HepG2 (cell line): ENCODE measurements around the gene SPATA25. TPM values are rescaled to one million over a fixed set of nuclear protein-coding genes. Genes with fewer than 3 reads are reported as not detected.

Experiments
- ASH2L ChIP-seq: fragments of 300-600, 200-600 bp; sonication (generic); IDR thresholded peaks from 2 replicates; pipeline ENCODE4 v1.7.0; 2017; ENCODE audit warnings: low read depth, mild to moderate bottlenecking, moderate library complexity, mixed read lengths, low read length; ENCODE audit not compliant: insufficient read length
- ATF1 ChIP-seq: IDR thresholded peaks from 2 replicates; pipeline ENCODE4 v1.6.1; 2016; ENCODE audit warnings: mild to moderate bottlenecking, control low read depth
- ATM ChIP-seq: fragments of 450-650 bp; IDR thresholded peaks from 2 replicates; pipeline ENCODE4 v1.7.1; 2017; ENCODE audit warnings: mild to moderate bottlenecking, borderline replicate concordance
- EHMT2 ChIP-seq: fragments of 200-600 bp; sonication (generic); IDR thresholded peaks from 2 replicates; pipeline ENCODE4 v1.7.0; 2017; ENCODE audit warnings: antibody characterized with exemption, low read depth, low read length, borderline replicate concordance
- KAT8 ChIP-seq: IDR thresholded peaks from 2 replicates; pipeline ENCODE4 v1.6.1; 2016; ENCODE audit warnings: missing genetic modification reagents, missing compliant biosample characterization
- NCOA1 ChIP-seq: sonication (generic); formaldehyde crosslinking; IDR thresholded peaks from 2 replicates; pipeline ENCODE4 v1.9.0; 2021; ENCODE audit warnings: missing genetic modification reagents
- NR2C2 ChIP-seq: sonication (generic); formaldehyde crosslinking; IDR thresholded peaks from 2 replicates; pipeline ENCODE4 v1.4.0; 2020; ENCODE audit warnings: missing genetic modification reagents, mild to moderate bottlenecking, moderate library complexity, borderline replicate concordance
- PAWR ChIP-seq: sonication (generic); formaldehyde crosslinking; IDR thresholded peaks from 2 replicates; pipeline ENCODE4 v1.4.0; 2020; ENCODE audit warnings: missing genetic modification reagents, mild to moderate bottlenecking, borderline replicate concordance
- RBM22 ChIP-seq: fragments of 200-400 bp; formaldehyde crosslinking; optimal IDR thresholded peaks from 2 replicates; pipeline ENCODE3; 2017; ENCODE audit warnings: mild to moderate bottlenecking, low read length, moderate library complexity
- RELA ChIP-seq: sonication (generic); formaldehyde crosslinking; IDR thresholded peaks from 2 replicates; pipeline ENCODE4 v1.4.0; 2020; ENCODE audit warnings: missing genetic modification reagents
- SIN3A ChIP-seq: IDR thresholded peaks from 2 replicates; pipeline ENCODE4 v1.6.1; 2011; ENCODE audit warnings: low read depth, mild to moderate bottlenecking, control low read depth, low read length, borderline replicate concordance
- U2AF2 ChIP-seq: fragments of 200-400 bp; formaldehyde crosslinking; IDR thresholded peaks from 2 replicates; pipeline ENCODE4 v1.6.1; 2017; ENCODE audit warnings: low read depth, mild to moderate bottlenecking, low read length
- ZEB1 ChIP-seq: IDR thresholded peaks from 2 replicates; pipeline ENCODE4 v1.6.1; 2012; ENCODE audit warnings: mild to moderate bottlenecking, low read depth, inconsistent platforms; ENCODE audit not compliant: insufficient replicate concordance
- ZNF33B ChIP-seq: sonication (generic); formaldehyde crosslinking; IDR thresholded peaks from 2 replicates; pipeline ENCODE4 v1.5.1; 2020; ENCODE audit warnings: mild to moderate bottlenecking, missing genetic modification reagents
- ZNF441 ChIP-seq: sonication (generic); formaldehyde crosslinking; IDR thresholded peaks from 2 replicates; pipeline ENCODE4 v1.7.0; 2021; ENCODE audit warnings: missing genetic modification reagents, borderline replicate concordance
- ZNF563 ChIP-seq: sonication (generic); formaldehyde crosslinking; IDR thresholded peaks from 2 replicates; pipeline ENCODE4 v1.8.0; 2022; ENCODE audit warnings: mild to moderate bottlenecking, moderate library complexity, missing genetic modification reagents
- ZNF644 ChIP-seq: IDR thresholded peaks from 2 replicates; pipeline ENCODE4 v1.6.1; 2016; ENCODE audit warnings: low read depth
- ZNF816 ChIP-seq: sonication (generic); formaldehyde crosslinking; IDR thresholded peaks from 2 replicates; pipeline ENCODE4 v1.8.0; 2022; ENCODE audit warnings: missing genetic modification reagents, mild to moderate bottlenecking, borderline replicate concordance
- polyA plus RNA-seq, 8 experiments: library from polyadenylated mRNA; depleted of rRNA in 3 of 8; stranded (reverse) in 7 of 8; unstranded in 1 of 8; fragments of >200 nt; fragmentation: Illumina TruSeq in 4 of 8; extraction: Trizol in 4 of 8; gene quantifications; 2 replicates each; pipeline versions ENCODE4 v1.2.1 to v1.2.3, GENCODE V29; 2011 to 2016; ENCODE audit warnings: low read depth in 4 of 8, missing spikeins in 1 of 8, mixed read lengths in 1 of 8; ENCODE audit not compliant: insufficient read depth in 1 of 8
- total RNA-seq, 5 experiments: library from RNA; depleted of rRNA; stranded (reverse); fragments of >200 nt; fragmentation: Illumina TruSeq; extraction: Trizol; gene quantifications; 2 replicates each; pipeline ENCODE4 v1.2.3, GENCODE V29; 2016; ENCODE audit warnings: low read depth in 1 of 5
- TF ChIP-seq, protein P1 (sequence below): IDR thresholded peaks from 2 replicates; pipeline ENCODE4 v1.6.1; 2016; ENCODE audit warnings: mild to moderate bottlenecking, missing biosample characterization, missing genetic modification reagents
- TF ChIP-seq, protein P2 (sequence below): sonication (generic); formaldehyde crosslinking; IDR thresholded peaks from 2 replicates; pipeline ENCODE4 v1.8.0; 2022; ENCODE audit warnings: mild to moderate bottlenecking, missing genetic modification reagents
- TF ChIP-seq, protein P3 (sequence below): sonication (generic); formaldehyde crosslinking; IDR thresholded peaks from 2 replicates; pipeline ENCODE4 v1.8.0; 2022; ENCODE audit warnings: missing genetic modification reagents, mild to moderate bottlenecking, borderline replicate concordance

The SPATA25 gene
- total and polyA plus RNA-seq, 2 of the 13 experiments (the other 11 are each of a cell fraction or from before 2014, with no cell fraction given), result 4.8 to 7.6 TPM

DNA sequence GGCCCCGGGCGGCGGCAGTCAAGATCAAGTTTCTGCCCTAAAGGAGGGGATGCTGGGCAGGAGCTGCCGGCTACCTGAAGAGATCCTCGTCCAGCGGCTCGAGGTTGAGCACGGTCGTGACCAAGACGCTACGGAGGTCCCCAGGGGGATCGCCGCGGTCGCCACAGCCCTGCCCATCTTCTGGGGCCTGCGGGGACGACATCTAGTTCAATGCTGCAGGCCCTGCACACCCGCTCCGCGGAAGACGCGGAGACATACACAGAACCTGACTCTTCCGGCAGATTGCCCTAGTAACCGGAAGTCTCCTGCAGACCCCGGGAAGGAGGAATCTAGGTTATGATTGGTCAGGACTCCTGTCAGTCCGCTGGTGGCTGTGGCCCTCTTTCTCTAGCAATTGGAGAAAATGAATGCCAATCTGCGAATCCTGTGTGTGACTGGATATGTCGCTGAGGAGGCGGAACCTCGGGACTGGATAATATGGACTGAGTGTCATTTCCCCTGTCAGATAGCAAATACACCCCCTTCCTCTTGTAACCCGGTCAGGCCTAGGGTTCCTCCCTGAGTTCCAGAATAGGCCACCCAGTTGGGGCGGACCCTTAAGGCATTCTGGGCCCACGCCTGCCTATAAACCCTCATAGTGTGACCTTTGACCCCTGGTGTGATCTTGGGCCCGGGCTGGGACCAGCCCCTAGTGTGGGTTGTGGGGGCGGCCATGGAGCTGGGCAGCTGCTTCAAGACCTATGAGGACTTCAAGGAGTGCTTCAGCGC is 30.1 kb downstream of the SPATA25 start, which contains the start of the genes ACOT8 and ZSWIM3 (continued):
- TF ChIP-seq, protein P1, sequence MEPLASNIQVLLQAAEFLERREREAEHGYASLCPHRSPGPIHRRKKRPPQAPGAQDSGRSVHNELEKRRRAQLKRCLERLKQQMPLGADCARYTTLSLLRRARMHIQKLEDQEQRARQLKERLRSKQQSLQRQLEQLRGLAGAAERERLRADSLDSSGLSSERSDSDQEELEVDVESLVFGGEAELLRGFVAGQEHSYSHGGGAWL (CRISPR knock-in tag), result peak; percentile 95
- TF ChIP-seq ASH2L, result peak; percentile 85
- no peak; the same call in 1 of the 2 replicates for TF ChIP-seq ZNF816 (CRISPR knock-in tag)
- TF ChIP-seq RELA, result peak; percentile 56; the same call in 1 of the 2 replicates
- TF ChIP-seq ZNF563 (CRISPR knock-in tag), result 0 out of 2 replicates have a peak, but pooled peaks have one; percentile 16
- peak; percentile 33 for TF ChIP-seq ZNF33B (CRISPR knock-in tag)
- no peak for TF ChIP-seq ZNF644 (CRISPR knock-in tag)
- peak; percentile 90 for TF ChIP-seq SIN3A
- TF ChIP-seq ATM, result no peak
- TF ChIP-seq KAT8 (CRISPR knock-in tag), result peak; percentile 99
- peak; percentile 81 for TF ChIP-seq ZEB1
- TF ChIP-seq, protein P2, sequence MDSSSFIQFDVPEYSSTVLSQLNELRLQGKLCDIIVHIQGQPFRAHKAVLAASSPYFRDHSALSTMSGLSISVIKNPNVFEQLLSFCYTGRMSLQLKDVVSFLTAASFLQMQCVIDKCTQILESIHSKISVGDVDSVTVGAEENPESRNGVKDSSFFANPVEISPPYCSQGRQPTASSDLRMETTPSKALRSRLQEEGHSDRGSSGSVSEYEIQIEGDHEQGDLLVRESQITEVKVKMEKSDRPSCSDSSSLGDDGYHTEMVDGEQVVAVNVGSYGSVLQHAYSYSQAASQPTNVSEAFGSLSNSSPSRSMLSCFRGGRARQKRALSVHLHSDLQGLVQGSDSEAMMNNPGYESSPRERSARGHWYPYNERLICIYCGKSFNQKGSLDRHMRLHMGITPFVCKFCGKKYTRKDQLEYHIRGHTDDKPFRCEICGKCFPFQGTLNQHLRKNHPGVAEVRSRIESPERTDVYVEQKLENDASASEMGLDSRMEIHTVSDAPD (CRISPR knock-in tag), result peak; percentile 72; the same call in 1 of the 2 replicates
- no peak for TF ChIP-seq RBM22
- TF ChIP-seq ZNF441, result peak; percentile 81
- peak; percentile 95 for TF ChIP-seq NR2C2 (CRISPR knock-in tag)
- TF ChIP-seq ATF1 (CRISPR knock-in tag), result peak; percentile 90
- TF ChIP-seq, protein P3, sequence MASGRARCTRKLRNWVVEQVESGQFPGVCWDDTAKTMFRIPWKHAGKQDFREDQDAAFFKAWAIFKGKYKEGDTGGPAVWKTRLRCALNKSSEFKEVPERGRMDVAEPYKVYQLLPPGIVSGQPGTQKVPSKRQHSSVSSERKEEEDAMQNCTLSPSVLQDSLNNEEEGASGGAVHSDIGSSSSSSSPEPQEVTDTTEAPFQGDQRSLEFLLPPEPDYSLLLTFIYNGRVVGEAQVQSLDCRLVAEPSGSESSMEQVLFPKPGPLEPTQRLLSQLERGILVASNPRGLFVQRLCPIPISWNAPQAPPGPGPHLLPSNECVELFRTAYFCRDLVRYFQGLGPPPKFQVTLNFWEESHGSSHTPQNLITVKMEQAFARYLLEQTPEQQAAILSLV (CRISPR knock-in tag), result peak; percentile 90; the same call in 1 of the 2 replicates
- no peak for TF ChIP-seq EHMT2
- TF ChIP-seq U2AF2, result no peak
- TF ChIP-seq NCOA1 (CRISPR knock-in tag), result no peak
- no peak for TF ChIP-seq PAWR (CRISPR knock-in tag)
